Naive thymus-derived CD8-positive, alpha-beta T cell (primary cell): Measurements from ENCODE around the gene PTPRM. TPM values are rescaled to one million over a fixed set of nuclear protein-coding genes. Genes with fewer than 3 reads are reported as not detected.

Experiments used
- ATAC-seq, 2 donors: fragments of 150-1000 bp; cut with Tn5 transposase in 1 of 2; sonication (Bioruptor Pico), chemical (Tn5 transposase) in 1 of 2; 1 replicate in 1 of 2; 2 replicates in 1 of 2; pipeline ENCODE4 v1.10.0; 2021; ENCODE audit warnings: mild to moderate bottlenecking in 2 of 2, moderate library complexity in 2 of 2
- POLR2A ChIA-PET: fragments of 350-600 bp; sonication (Branson Sonifier 250); formaldehyde crosslinking; loops from one replicate; lab custom pipeline; 2021; ENCODE audit warnings: antibody characterized with exemption; lab: Charles Lee
- DNase-seq, 10 donors: peaks; one replicate each; pipeline versions ENCODE4 v3.0.0 to v3.0.0-alpha.2; 2020 to 2022
- H3K27ac Mint-ChIP-seq, 10 donors: one replicate each; pipeline ENCODE4 v1.8.0; 2020 to 2022; ENCODE audit warnings: mild to moderate bottlenecking in 10 of 10, mixed read lengths in 10 of 10, moderate library complexity in 4 of 10, inconsistent platforms in 1 of 10
- H3K27me3 Mint-ChIP-seq, 5 donors: one replicate each; pipeline ENCODE4 v1.8.0; 2021 to 2022; ENCODE audit warnings: mixed read lengths in 5 of 5
- H3K36me3 Mint-ChIP-seq, 3 donors: one replicate each; pipeline ENCODE4 v1.8.0; 2020 to 2022; ENCODE audit warnings: mixed read lengths in 3 of 3, mild to moderate bottlenecking in 2 of 3, inconsistent platforms in 1 of 3
- H3K4me1 Mint-ChIP-seq, 4 donors: one replicate each; pipeline ENCODE4 v1.8.0; 2021 to 2022; ENCODE audit warnings: mixed read lengths in 4 of 4
- H3K4me3 Mint-ChIP-seq, 10 donors: one replicate each; pipeline ENCODE4 v1.8.0; 2020 to 2022; ENCODE audit warnings: mild to moderate bottlenecking in 10 of 10, mixed read lengths in 10 of 10, moderate library complexity in 6 of 10, inconsistent platforms in 1 of 10
- H3K9me3 Mint-ChIP-seq, 9 donors: one replicate each; pipeline ENCODE4 v1.8.0; 2020 to 2022; ENCODE audit warnings: mixed read lengths in 9 of 9, mild to moderate bottlenecking in 3 of 9, inconsistent platforms in 1 of 9, moderate library complexity in 1 of 9
- polyA plus RNA-seq, 3 donors: library from polyadenylated mRNA; unstranded; fragments of 300-500 nt; fragmentation: Illumina TruSeq; gene quantifications; one replicate each; pipeline ENCODE4 v1.2.3, GENCODE V29; 2021
- total RNA-seq, 8 experiments: library from RNA in 2 of 8; stranded (reverse) in 2 of 8; gene quantifications; one replicate each; pipeline ENCODE4 v1.2.3 and lab custom pipeline; 2021 to 2026

PTPRM gene
- total and polyA plus RNA-seq, 5 experiments from 2014 or later: 0.28 to 12.1 (median 0.52) TPM

- DNase-seq (no peak), ATAC-seq (no peak)
- Mint-ChIP-seq H3K27me3 (peaks cover 0 to 3% (median 0%) of the 10 kb centered on the region in 5 donors), H3K9me3 (peaks cover 0 to 1% (median 0%) of the 10 kb centered on the region in 9 donors), H3K27ac (no peak overlapping the region), H3K4me1 (no peaks in the 10 kb centered on the region), H3K36me3 (no peaks in the 10 kb centered on the region), H3K4me3 (no peak overlapping the region)
- POLR2A ChIA-PET: no interaction called here
Measured at GRCh38 chr18:8381821-8382459, 814.8 kb downstream of the PTPRM start.

- Mint-ChIP-seq H3K27ac (peak overlapping the region in 1 of 10 donors; percentile 45), H3K36me3 (no peaks in the 10 kb centered on the region), H3K4me1 (no peaks in the 10 kb centered on the region), H3K9me3 (peaks cover 0 to 3% (median 0%) of the 10 kb centered on the region in 9 donors), H3K4me3 (no peak overlapping the region), H3K27me3 (peaks cover 0 to 7% (median 0%) of the 10 kb centered on the region in 5 donors)
- ATAC-seq (no peak), DNase-seq (no peak)
- POLR2A ChIA-PET: no interaction called here
Measured at GRCh38 chr18:8385400-8385799, 818.3 kb downstream of the PTPRM start.

DNA sequence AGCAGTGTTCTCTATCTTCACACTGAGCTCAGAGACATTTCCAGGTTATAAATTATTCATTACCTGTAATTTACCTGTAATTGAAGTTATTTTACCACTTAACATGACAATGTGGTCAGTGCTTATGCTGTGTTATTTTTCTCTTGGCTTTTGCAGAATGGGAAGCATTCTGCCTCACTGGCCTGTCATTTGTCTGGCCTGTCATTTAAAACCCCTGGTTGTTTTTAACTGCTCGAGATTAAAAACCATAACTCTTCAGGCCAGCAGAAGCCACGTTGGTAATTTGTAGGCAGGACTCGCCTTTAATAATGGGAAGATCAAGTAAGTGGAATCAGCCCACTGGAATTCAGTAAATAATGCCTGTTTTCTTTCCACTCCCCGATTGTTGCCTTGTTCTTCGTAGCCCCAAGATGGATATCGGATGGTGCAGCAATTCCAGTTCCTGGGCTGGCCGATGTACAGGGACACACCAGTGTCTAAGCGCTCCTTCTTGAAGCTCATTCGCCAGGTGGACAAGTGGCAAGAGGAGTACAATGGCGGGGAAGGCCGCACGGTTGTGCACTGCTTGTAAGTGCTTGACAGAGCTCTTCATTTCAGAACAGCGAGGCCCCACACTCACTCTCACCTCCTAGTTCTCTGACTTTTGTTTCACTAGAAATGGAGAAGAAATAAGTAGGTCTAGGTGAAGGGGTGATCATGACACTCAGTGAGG, 819.7 kb downstream of the PTPRM start:
- ATAC-seq: no peak
- Mint-ChIP-seq H3K9me3 (peaks cover 0 to 2% (median 0%) of the 10 kb centered on the region in 9 donors), H3K27me3 (peaks cover 0 to 7% (median 0%) of the 10 kb centered on the region in 5 donors), H3K4me3 (no peak overlapping the region), H3K27ac (no peak overlapping the region), H3K4me1 (no peaks in the 10 kb centered on the region), H3K36me3 (no peaks in the 10 kb centered on the region)
- POLR2A ChIA-PET: no interaction called here
- DNase-seq: no peak

DNA sequence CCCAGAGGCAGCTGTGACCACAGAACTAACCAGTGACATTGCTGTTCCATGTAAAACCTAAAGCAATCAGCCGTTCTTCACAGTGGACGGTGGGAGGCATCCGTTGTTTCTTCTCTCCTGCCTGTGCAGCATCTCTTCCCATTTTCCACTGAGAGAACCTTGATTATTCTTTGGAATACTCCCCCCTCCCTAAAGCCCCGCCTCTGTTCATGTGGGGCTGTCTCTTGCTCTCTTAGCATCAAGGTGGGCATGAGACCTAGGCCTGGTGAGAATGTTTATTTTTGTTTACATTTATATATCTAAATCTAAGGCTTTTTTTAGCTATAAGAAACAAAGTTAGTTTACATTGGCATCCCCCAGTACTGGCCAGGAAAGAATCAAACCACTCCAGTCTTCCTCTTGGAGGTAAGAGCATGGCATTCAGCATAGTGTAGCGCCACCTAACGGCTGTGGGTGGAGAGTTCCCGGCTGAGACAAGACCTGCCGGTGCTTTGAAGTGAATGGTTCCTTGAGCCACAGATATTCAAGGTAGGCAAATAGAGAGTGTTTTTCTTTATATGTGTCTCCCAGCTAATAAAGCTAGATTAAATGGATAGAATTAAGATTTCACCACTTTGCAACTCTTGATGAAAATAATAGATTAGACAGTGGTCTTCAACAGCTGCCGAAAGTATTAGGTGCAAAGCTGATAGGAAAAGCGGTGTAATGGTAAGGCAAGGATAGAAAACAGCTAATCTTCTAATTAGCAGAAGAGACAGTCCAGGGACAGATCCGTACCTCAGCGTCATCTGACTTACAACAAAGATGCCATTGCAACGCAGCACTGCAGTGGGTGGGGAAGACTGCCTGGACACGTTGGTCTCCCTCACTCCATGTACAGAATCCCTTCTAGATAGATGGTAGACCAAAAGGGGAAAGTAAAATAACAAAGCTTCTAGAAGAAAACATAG, 822.5 kb downstream of the PTPRM start:
- Mint-ChIP-seq H3K36me3 (no peaks in the 10 kb centered on the region), H3K27me3 (peaks cover 0 to 7% (median 0%) of the 10 kb centered on the region in 5 donors), H3K4me1 (no peaks in the 10 kb centered on the region), H3K4me3 (no peak overlapping the region), H3K9me3 (peaks cover 0 to 2% (median 0%) of the 10 kb centered on the region in 9 donors), H3K27ac (no peak overlapping the region)
- no peak for ATAC-seq
- peak in 1 of 10 donors; percentile 2 for DNase-seq
- POLR2A ChIA-PET: no interaction called here

DNA sequence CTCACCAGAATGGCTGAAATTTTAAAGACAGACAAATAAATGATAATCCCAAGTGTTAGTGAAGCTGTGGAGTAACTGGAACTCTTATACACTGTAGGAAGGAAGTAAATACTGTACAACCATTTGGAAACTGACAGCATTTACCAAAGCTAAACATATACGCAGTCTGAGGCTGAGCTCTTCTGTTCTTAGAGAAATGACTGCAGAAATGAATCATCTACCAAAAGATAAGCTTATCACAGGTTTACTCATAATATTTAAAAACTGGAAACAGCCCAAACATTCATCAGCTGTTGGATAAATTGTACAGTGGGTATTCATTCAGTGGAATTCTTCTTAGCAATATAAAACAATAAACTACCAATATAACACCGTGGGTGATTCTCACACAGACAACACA, 824.0 kb downstream of the PTPRM start:
- H3K9me3 Mint-ChIP-seq: peaks cover 0 to 2% (median 0%) of the 10 kb centered on the region in 9 donors
- H3K36me3 Mint-ChIP-seq: no peaks in the 10 kb centered on the region
- no peaks in the 10 kb centered on the region for H3K4me1 Mint-ChIP-seq
- H3K27me3 Mint-ChIP-seq: peaks cover 0 to 7% (median 0%) of the 10 kb centered on the region in 5 donors
- no peak for ATAC-seq
- H3K4me3 Mint-ChIP-seq: no peak overlapping the region
- no peak for DNase-seq
- H3K27ac Mint-ChIP-seq: no peak overlapping the region
- POLR2A ChIA-PET: no interaction called here

DNA sequence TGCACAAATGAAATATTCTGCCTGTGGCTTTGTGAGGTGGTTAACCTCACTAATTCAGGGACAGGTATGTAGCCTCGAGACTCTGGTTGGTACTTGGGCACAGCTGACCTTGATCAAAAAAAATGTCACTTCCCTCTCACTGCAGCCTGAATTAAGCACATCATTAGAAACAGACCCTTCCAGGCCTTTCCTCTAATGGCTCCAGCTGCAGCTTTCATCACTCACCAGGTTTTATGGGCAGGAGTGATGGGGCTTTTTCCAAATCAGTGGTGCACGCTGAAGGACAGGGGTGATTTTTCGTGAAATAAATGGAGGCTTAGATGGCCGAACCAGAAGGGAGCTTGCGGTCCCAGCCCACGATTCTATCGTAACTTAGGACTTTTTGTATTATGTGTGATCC, 829.1 kb downstream of the PTPRM start:
- no peaks in the 10 kb centered on the region for H3K36me3 Mint-ChIP-seq
- no peaks in the 10 kb centered on the region for H3K27me3 Mint-ChIP-seq
- H3K4me1 Mint-ChIP-seq: no peaks in the 10 kb centered on the region
- DNase-seq: no peak
- ATAC-seq: no peak
- H3K27ac Mint-ChIP-seq: no peak overlapping the region
- H3K4me3 Mint-ChIP-seq: no peak overlapping the region
- no peaks in the 10 kb centered on the region for H3K9me3 Mint-ChIP-seq
- POLR2A ChIA-PET: no interaction called here

DNA sequence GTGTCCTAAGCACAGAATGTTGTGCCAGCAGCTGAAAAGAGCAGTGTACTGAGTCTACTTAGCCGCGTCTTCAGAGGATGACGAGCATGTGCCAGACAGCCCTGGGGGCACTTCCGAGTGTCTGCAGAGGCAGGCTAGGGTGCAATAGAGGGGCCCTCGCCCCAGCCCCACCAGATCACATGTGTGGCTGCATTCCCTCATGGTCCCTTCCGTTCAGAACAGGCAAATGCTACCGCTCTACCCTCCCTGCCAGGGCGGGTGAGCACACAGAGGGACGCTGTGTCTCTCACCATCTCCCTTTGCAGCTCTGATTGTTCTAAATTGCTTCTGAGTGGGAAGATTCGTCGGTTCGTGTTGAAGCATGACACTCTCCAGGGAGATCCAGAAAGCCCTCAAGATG, 829.9 kb downstream of the PTPRM start:
- no peak for ATAC-seq
- H3K27ac Mint-ChIP-seq: no peak overlapping the region
- no peaks in the 10 kb centered on the region for H3K27me3 Mint-ChIP-seq
- H3K4me3 Mint-ChIP-seq: no peak overlapping the region
- H3K4me1 Mint-ChIP-seq: no peaks in the 10 kb centered on the region
- H3K36me3 Mint-ChIP-seq: no peaks in the 10 kb centered on the region
- POLR2A ChIA-PET: no interaction called here
- no peaks in the 10 kb centered on the region for H3K9me3 Mint-ChIP-seq
- DNase-seq: peak in 1 of 10 donors; percentile 30

- ATAC-seq (no peak), DNase-seq (no peak)
- Mint-ChIP-seq H3K4me3 (no peak overlapping the region), H3K36me3 (no peaks in the 10 kb centered on the region), H3K27me3 (no peaks in the 10 kb centered on the region), H3K27ac (no peak overlapping the region), H3K9me3 (peaks cover 0 to under 1% (median 0%) of the 10 kb centered on the region in 9 donors), H3K4me1 (no peaks in the 10 kb centered on the region)
- POLR2A ChIA-PET: no interaction called here
Measured at GRCh38 chr18:8399138-8399537, 832.0 kb downstream of the PTPRM start.

GRCh38 chr18:8400193-8400752, 833.2 kb downstream of the PTPRM start:
- no peaks in the 10 kb centered on the region for H3K4me1 Mint-ChIP-seq
- no peaks in the 10 kb centered on the region for H3K36me3 Mint-ChIP-seq
- POLR2A ChIA-PET: no interaction called here
- H3K27ac Mint-ChIP-seq: no peak overlapping the region
- peaks cover 0 to 3% (median 0%) of the 10 kb centered on the region in 9 donors for H3K9me3 Mint-ChIP-seq
- H3K4me3 Mint-ChIP-seq: no peak overlapping the region
- ATAC-seq (no peak), DNase-seq (peak in 1 of 10 donors; percentile 37)
- no peaks in the 10 kb centered on the region for H3K27me3 Mint-ChIP-seq

GRCh38 chr18:8400825-8401224, 833.7 kb downstream of the PTPRM start:
- no peak overlapping the region for H3K4me3 Mint-ChIP-seq
- POLR2A ChIA-PET: no interaction called here
- H3K36me3 Mint-ChIP-seq: no peaks in the 10 kb centered on the region
- no peak overlapping the region for H3K27ac Mint-ChIP-seq
- DNase-seq: no peak
- no peaks in the 10 kb centered on the region for H3K4me1 Mint-ChIP-seq
- ATAC-seq: no peak
- H3K27me3 Mint-ChIP-seq: no peaks in the 10 kb centered on the region
- H3K9me3 Mint-ChIP-seq: peaks cover 0 to 3% (median 0%) of the 10 kb centered on the region in 9 donors

GRCh38 chr18:8401606-8402005, 834.5 kb downstream of the PTPRM start:
- DNase-seq: peak in 1 of 10 donors; percentile 59
- no peaks in the 10 kb centered on the region for H3K4me1 Mint-ChIP-seq
- no peak for ATAC-seq
- no peak overlapping the region for H3K27ac Mint-ChIP-seq
- H3K36me3 Mint-ChIP-seq: no peaks in the 10 kb centered on the region
- peaks cover 0 to 3% (median 0%) of the 10 kb centered on the region in 9 donors for H3K9me3 Mint-ChIP-seq
- H3K27me3 Mint-ChIP-seq: no peaks in the 10 kb centered on the region
- no peak overlapping the region for H3K4me3 Mint-ChIP-seq
- POLR2A ChIA-PET: no interaction called here

GRCh38 chr18:8402237-8402636, 835.1 kb downstream of the PTPRM start:
- no peak overlapping the region for H3K4me3 Mint-ChIP-seq
- H3K4me1 Mint-ChIP-seq: no peaks in the 10 kb centered on the region
- no peaks in the 10 kb centered on the region for H3K36me3 Mint-ChIP-seq
- DNase-seq (no peak), ATAC-seq (no peak)
- no peaks in the 10 kb centered on the region for H3K27me3 Mint-ChIP-seq
- H3K9me3 Mint-ChIP-seq: peaks cover 0 to 3% (median 0%) of the 10 kb centered on the region in 9 donors
- POLR2A ChIA-PET: no interaction called here
- no peak overlapping the region for H3K27ac Mint-ChIP-seq
